ENCODE results near the gene MAP1LC3B2. TPM values are rescaled to one million over a fixed set of nuclear protein-coding genes. Genes with fewer than 3 reads are reported as not detected.

The MAP1LC3B2 gene
- total RNA-seq, 1 experiment from 2014 or later = not detected

DNA sequence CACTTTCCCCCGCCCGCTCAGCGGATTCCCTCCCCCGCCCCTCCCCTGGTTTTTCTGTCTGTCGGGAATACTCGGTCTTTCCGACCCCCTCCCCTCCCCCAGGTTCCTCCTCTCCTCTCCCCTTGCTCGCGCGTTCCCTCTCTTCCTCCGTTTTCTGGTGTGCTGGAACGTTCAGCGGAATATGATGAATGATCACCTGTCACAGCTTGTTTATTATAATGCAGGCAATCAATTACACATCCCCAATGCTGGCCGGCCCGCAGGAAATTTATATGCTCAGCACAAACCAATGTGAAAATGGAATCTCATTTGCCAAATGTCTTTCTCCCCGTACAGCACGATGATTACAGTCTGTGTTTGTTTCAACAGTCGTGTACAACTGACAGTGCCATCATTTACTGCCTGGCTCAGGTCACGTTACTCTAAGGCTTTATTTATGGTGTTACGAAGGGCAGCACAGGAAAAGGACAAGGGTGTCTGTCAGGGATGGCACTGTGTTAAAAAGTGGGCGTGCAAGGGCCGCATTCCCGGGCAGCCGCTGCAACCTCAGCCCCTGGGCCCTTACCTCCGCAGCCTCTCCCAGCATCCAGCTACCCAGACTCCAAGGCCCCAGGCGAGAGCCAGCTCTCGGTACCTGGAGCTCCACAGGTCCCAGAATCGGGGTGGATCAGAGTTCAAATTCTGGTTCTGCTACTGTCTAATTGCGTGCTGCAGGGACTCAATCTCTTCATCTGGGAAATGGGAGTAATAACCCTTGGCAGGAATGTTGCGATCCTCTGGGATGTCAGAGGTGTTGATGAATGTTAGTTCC lies 24.7 kb upstream of the MAP1LC3B2 start:
- DNase-seq (ENCODE audit: low read depth, low spot score) = no peak
- in situ Hi-C loops (cut with HindIII; ENCODE audit: low pct_unique_long_range_greater_than_20kb, low sequenced_read_pairs) = no loop called here

DNA sequence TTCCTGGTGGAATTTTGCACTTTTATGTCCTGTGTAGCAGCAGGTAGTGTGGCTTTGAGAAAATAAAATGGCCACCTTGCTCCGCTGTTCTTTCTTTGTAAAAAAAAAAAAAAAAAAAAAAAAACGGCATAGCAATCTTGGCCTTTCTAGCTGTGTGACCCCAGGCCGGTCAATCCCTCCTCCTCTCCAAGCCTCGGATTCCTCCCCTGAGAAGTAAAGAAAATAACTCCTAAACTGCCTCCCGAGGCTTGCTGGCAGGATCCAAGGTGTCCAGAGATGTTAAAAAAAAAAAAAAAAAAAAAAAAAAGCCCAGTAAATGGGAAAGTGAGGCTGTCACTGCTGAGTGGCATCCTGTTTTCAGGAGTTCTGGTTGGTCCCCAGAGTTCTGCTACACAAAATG lies 23.9 kb upstream of the MAP1LC3B2 start:
- no peak for DNase-seq (ENCODE audit: low read depth, low spot score)
- in situ Hi-C loops (cut with HindIII; ENCODE audit: low pct_unique_long_range_greater_than_20kb, low sequenced_read_pairs) = no loop called here

DNA sequence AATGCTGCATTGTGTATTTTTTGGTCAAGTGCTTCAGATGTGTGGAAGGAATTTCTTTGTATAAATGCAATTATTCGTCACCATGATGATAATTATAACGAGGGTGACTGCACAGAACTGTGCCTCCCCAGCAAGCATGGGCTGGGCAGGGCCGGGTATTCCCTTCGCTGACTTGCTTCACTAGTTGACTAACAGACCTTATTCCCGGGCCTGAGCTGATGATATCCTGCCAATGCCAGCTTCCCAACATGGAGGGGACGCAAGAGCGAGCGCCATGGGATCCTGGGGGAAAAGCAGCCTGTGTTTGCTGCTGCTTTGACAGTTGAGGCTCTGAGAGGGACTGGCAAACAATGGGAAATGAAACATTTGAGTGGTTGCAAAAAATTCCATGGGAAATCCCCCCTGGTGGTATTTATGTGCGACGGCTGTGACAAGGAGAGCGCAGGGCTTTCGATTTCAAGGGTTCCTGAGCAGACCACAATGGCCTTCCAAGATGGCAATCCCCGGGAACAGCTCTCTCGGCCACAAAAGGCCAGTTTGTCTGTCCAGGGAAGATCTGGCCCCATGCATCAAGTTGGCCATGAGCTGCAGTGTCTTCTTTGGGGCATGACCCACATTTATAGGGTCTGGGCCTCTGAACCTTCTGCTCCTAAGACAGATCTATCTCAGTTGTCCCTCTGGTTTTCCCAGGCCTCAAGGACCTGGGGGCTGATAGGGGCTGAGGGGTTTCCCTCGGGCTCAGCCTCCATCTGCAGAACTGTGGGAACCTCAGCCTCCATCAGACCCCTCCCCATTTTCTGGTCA lies 21.9 kb upstream of the MAP1LC3B2 start:
- in situ Hi-C loops (cut with HindIII; ENCODE audit: low pct_unique_long_range_greater_than_20kb, low sequenced_read_pairs) = no loop called here
- DNase-seq (ENCODE audit: low read depth, low spot score) = no peak

DNA sequence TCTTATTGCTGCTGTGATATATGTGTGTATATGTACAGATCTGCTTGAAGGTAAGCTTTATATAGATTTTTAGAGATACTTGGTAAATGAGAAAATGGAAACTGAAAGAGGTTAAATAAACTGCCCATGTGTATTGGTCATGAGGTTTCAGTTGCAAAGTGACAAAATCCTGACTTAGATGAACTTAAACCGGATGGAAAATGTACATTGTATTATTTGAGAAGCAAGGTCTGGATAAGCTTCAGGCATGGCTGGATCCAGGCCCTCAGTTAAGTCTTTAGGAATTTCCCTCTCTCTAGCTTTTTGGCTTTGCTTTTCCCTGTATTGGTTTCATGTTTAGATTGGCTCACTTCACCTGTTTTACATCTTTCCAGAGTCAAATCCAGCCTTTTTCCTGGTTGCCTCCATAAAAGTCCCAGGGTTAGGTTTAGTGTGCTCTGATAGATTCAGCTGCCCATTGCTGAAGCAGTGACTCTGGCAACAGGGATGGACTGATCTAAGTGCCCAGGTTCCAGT lies 21.0 kb upstream of the MAP1LC3B2 start:
- in situ Hi-C loops (cut with HindIII; ENCODE audit: low pct_unique_long_range_greater_than_20kb, low sequenced_read_pairs) = no loop called here
- DNase-seq (ENCODE audit: low read depth, low spot score) = no peak

DNA sequence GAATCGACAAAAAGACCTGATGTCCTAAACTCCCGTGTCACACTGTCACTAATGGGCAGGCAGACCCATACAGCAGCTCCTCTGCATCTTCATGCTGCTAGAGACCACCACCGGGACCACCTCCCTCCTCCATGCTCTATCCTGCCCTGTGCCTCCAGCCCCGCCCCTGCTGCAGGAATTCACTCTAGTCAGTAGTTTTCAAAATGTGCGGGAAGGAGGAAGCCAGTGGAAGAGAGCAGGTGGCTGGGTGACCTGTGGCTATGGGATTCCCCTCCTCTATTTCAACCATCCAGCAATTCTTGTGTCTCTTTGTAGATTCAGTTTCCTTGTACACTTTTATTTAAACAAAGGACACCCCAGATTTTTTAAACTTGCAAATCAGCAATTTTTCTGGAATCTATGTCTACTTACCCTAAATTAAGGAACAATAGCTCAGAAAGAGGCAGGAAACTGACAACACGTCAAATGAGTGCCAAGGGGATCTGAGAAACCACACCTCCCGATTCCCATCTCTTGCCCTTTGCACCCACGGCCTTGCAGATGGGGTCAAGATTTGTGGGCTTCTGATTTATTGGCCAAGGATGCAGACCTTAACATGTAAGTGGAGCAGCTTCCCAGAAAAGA lies 20.4 kb upstream of the MAP1LC3B2 start:
- DNase-seq (ENCODE audit: low read depth, low spot score) = no peak
- in situ Hi-C loops (cut with HindIII; ENCODE audit: low pct_unique_long_range_greater_than_20kb, low sequenced_read_pairs) = no loop called here

DNA sequence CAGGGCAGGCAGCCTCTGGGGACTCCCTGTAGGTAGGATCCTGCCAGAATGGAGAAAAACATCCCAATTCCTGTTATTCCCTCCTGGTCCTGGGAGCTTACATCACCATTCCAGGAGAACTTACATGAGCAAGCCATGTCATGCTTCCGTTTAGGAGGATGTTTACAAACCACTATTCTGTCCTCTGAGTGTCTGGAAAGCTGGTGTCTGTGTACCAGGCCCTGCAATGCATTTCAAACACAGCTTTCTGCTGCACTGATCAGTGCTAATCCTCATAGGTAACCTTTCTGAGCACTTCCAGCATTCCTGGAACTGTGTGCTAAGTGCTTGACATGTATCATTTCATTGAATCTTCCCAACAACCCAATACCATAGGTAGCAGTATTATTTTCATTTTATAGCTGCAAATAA lies 19.8 kb upstream of the MAP1LC3B2 start:
- in situ Hi-C loops (cut with HindIII; ENCODE audit: low pct_unique_long_range_greater_than_20kb, low sequenced_read_pairs) = no loop called here
- DNase-seq (ENCODE audit: low read depth, low spot score) = no peak

DNA sequence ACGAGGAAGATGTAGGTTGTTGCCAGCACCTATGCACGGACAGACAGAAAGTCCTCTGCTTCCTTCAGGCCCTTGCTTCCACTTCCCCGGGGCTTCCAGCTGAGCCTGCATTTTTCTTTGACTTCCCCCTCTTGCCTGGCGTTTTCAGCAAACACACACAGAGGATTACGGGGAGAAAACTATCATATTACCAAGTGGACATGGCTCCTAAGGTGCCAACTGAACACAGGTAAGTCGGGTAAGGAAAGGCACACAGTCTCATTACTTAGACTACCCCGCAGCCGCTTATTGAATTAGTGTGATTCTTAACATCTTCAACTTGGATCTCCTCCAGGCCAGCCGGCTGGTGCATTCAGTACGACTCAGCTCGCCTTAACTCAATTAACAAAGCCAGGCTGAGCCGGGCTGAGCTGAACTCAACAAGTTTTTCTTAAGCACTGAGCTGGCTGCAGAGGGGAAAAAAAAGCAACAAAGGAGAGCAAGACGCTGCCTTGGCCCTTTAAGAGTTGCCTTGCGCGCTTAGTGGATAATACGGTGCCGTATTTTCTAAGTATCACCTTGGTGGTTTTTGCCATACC lies 19.2 kb upstream of the MAP1LC3B2 start:
- no peak for DNase-seq (ENCODE audit: low read depth, low spot score)
- in situ Hi-C loops (cut with HindIII; ENCODE audit: low pct_unique_long_range_greater_than_20kb, low sequenced_read_pairs) = no loop called here

DNA sequence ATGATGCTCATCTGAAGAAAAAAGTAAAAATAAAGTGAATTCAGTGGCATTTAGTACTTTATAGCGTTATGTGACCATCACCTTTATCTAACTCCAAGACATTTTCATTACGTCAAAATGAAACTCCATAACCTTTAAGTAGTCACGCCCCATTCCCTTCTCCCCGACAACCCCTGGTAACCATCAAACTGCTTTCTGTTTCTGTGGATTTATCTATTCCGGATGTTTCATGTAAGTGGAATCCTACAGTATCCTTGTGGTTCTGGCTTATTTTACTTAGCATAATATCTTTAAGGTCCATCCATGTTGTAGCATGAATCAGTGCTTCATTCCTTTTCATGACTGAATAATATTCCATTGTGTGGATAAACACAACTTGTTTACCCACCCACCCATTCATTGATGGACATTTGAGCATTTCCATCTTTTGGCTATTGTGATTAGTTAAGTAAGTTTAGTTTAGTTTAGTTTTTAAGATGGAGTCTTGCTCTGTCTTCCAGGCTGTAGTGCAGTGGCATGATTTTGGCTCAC lies 18.5 kb upstream of the MAP1LC3B2 start:
- DNase-seq (ENCODE audit: low read depth, low spot score) = no peak
- in situ Hi-C loops (cut with HindIII; ENCODE audit: low pct_unique_long_range_greater_than_20kb, low sequenced_read_pairs) = no loop called here

DNA sequence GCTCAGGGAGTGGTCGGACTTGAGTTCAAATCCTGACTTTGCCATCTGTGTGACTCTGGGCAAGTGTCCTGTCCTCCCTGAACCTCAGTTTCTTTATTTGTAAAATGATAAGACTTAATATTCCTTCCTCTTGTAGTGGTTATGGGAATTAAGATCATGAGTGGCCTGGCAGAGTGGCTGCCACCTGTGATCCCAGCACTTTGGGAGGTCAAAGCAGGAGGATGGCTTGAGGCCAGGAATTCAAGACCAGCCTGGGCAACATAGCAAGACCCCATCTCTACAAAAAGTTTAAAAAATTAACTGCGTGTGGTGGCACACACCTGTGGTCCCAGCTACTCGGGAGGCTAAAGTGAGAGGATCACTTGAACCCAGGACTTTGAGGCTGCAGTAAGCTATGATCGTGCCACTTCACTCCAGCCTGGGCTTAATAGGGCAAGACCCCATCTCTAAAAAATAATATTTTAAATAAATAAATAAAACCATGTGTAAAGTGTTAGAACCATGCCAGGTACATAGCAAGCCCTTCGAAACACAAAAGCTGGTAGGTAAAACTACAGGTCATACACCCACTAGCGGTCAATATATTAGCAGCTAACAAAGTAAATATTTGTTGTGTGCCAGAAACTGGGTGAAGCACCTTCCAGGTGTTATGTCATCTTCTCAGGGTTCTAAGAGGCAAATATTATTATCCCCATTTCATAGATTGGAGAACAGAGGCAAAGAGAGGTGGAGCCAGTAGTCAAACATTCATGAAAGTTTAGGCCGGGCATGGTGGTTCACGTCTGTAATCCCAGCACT lies 17.4 kb upstream of the MAP1LC3B2 start:
- no peak for DNase-seq (ENCODE audit: low read depth, low spot score)
- in situ Hi-C loops (cut with HindIII; ENCODE audit: low pct_unique_long_range_greater_than_20kb, low sequenced_read_pairs) = no loop called here

DNA sequence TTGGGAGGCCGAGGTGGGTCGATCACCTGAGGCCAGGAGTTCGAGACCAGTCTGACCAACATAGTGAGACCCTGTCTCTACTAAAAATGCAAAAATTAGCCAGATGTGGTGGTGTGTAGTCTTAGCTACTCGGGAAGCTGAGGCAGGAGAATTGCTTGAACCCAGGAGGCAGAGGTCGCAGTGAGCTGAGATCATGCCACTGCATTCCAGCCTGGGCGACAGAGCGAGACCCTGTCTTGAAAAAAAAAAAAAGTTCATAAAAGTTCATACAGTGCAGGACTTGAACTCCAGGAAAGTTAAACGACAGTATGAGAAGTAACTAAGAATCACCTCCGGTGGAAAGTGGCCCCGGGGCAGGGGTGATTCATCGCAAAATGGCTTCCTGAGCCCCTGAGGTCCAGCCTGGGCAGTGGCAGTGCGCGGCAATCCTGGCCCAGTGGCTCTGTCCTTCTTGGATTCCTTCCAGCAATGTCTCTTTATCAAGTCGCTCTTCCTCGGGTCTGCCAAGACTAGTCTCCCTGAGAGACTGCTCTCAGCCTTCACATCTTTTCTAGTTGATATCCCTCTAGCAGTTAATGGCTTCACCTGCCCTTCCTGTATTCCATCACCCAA lies 16.7 kb upstream of the MAP1LC3B2 start:
- in situ Hi-C loops (cut with HindIII; ENCODE audit: low pct_unique_long_range_greater_than_20kb, low sequenced_read_pairs) = no loop called here
- DNase-seq (ENCODE audit: low read depth, low spot score) = no peak

DNA sequence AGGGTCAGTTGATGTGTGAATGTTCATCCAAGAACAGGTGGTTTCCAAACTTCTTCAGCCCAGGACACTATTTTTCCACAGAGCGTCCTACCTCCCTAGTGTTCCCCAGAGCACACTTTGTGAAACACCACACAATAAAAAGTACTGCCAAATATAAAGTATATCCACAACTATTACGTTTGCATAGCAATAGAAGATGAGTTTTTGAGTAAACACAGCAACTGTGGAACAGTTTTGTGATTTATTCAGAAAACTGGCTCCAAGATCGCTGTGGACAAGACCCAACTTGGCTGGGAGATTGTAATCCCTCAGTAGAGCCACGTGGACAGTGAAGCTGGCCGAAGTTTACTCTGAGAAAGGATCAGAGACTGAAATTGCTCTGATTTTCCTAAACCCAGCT lies 14.5 kb upstream of the MAP1LC3B2 start:
- in situ Hi-C loops (cut with HindIII; ENCODE audit: low pct_unique_long_range_greater_than_20kb, low sequenced_read_pairs) = no loop called here
- DNase-seq (ENCODE audit: low read depth, low spot score) = no peak

DNA sequence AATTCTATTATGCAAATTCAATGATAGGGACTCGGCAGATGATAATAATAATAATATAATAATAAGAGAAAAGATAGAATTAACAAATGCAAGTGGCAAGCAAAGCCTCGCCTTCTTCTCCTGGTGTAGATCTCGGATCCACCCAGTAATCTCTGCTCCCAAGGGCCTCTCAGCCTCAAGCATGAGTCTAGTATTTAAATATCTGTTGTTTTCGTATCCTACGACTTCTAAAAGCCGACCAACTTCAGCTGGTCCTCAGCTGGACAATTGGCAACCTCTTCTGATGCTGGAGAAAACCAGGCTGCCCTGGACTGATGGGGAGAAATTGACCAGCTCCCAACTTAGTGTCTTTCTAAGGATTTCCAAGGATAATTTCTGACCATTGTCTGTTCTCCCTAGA lies 14.0 kb upstream of the MAP1LC3B2 start:
- DNase-seq (ENCODE audit: low read depth, low spot score) = no peak
- in situ Hi-C loops (cut with HindIII; ENCODE audit: low pct_unique_long_range_greater_than_20kb, low sequenced_read_pairs) = no loop called here

DNA sequence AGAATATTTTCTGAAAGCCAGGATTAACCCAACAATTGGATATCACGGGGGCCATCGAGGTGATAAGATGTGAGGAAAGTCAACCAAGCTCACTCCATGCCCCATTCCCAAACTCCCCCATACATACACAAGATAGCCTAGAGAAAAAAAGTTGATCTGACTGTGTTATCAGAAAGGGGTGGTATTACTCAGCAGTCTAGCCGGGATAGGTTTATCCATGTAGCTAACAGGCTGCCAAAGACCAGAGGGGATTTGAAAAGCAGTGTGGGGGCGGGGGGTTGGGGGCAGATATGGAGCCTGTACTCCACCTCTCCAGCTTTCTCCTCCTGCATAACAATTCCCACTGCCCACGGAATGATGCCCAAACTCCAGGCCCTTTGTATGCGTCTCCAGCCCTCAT lies 13.2 kb upstream of the MAP1LC3B2 start:
- in situ Hi-C loops (cut with HindIII; ENCODE audit: low pct_unique_long_range_greater_than_20kb, low sequenced_read_pairs) = no loop called here
- no peak for DNase-seq (ENCODE audit: low read depth, low spot score)

DNA sequence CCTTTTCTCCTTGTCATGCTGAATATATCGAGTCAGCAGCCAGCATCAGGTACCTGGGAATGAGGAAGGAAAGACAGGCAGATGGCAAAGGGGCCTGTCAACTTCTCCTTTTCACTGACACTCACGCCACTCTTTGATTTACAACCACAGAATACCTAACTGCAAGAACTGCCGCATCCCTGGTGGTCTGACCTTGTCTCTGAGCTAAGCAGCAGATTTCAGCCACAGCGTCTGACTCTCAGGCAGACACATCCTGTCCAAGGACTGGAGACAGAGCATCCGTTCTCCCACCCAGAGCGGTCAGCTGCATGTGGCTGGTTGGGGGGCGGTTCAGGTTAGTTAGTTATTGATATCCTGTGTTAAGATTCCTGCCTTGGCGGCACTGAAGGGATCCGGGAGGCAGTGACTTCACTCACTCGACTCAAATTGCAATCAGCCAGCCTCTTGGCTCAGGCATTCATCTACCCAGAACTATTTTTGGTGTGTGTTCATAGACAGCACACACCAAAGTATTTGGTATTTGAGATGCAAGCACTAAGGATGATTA lies 11.2 kb upstream of the MAP1LC3B2 start:
- no peak for DNase-seq (ENCODE audit: low read depth, low spot score)

DNA sequence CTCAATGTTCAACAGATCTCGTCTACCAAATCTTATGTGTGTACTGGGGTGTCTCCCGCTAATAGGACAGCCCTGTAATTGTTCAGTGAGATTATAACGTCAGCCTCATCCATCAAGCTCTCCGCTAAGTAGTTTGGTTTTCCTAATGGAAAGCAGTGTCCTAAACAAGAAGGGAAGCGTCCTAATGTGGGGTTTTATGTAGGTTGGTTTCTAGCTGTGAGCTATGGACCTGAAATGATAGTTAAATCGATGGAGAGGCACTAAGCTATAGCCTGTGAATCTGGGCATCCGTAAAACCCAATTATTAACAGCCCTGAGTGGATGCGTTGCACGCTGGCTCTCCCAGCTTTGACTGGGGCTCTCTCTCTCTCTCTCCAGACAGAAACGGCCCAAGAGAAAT lies 9.2 kb upstream of the MAP1LC3B2 start:
- DNase-seq (ENCODE audit: low read depth, low spot score) = no peak
- in situ Hi-C loops (cut with HindIII; ENCODE audit: low pct_unique_long_range_greater_than_20kb, low sequenced_read_pairs) = no loop called here

More for the DNA sequence above, 11.2 kb upstream of the MAP1LC3B2 start:
- in situ Hi-C loops (cut with HindIII; ENCODE audit: low pct_unique_long_range_greater_than_20kb, low sequenced_read_pairs) = no loop called here

DNA sequence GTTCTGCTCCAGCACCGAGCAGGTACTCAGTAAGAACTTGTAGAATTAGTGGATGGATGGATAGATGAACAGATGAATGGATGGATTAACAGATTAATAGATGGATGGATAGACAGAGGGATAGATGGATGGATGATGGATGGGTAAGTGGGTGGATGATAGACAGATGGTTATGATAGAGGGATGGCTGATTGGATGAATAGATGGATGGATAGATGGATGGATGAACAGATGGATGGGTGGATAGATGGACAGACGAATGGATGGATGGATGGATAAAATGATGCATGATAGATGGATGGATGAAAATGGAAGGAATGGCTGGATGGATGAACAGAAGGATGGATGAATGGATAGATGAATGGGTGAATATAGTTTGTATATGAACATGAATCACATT lies 8.0 kb upstream of the MAP1LC3B2 start:
- no peak for DNase-seq (ENCODE audit: low read depth, low spot score)
- in situ Hi-C loops (cut with HindIII; ENCODE audit: low pct_unique_long_range_greater_than_20kb, low sequenced_read_pairs) = no loop called here

DNA sequence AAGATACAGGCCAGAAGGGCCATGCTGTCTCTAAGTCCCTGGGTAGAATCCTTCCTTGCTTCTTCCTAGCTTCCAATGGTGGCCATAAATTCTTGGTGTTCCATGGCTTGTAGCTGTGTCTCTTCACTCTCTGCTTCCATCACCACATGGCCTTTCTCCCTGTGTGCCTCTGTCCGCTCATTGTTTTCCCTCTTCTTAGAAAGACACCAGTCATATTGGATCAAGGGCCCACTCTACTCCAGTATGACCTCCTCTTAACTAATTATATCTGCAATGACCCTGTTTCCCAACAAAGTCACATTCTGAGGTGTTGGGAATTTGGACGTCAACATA lies 7.6 kb upstream of the MAP1LC3B2 start:
- in situ Hi-C loops (cut with HindIII; ENCODE audit: low pct_unique_long_range_greater_than_20kb, low sequenced_read_pairs) = no loop called here

More for the DNA sequence above, 7.6 kb upstream of the MAP1LC3B2 start:
- DNase-seq (ENCODE audit: low read depth, low spot score) = no peak

All from SK-MEL-5 (cell line).